Measurements from ENCODE around the gene GALNT17.
A peak's percentile ranks its signal among the peaks of the same experiment; 100 is the strongest.
"Not testable (repeated sequence)": the region's sequence is repeated elsewhere in the genome, so short reads cannot be mapped to it uniquely, and the experiment has no call there.

GALNT17 gene

GRCh38 chr7:71707041-71707440, 575.1 kb downstream of the GALNT17 start:
- DNase-seq = no peak

- no peak for DNase-seq
These were observed 576.8 kb downstream of the GALNT17 start for GRCh38 chr7:71708710-71709109.

- no peak for DNase-seq
These were observed 578.5 kb downstream of the GALNT17 start for GRCh38 chr7:71710442-71710841.

- no peak for DNase-seq
These were observed 580.8 kb downstream of the GALNT17 start for GRCh38 chr7:71712653-71713180.

GRCh38 chr7:71716690-71717089, 584.7 kb downstream of the GALNT17 start:
- no peak for DNase-seq

- no peak for DNase-seq
These were observed 586.6 kb downstream of the GALNT17 start for GRCh38 chr7:71718563-71718962.

GRCh38 chr7:71721742-71722141, 589.8 kb downstream of the GALNT17 start:
- DNase-seq = no peak

GRCh38 chr7:71723859-71724258, 591.9 kb downstream of the GALNT17 start:
- no peak for DNase-seq

- DNase-seq = no peak
These were observed 595.4 kb downstream of the GALNT17 start for GRCh38 chr7:71727347-71727746.

GRCh38 chr7:71731740-71732139, 599.8 kb downstream of the GALNT17 start:
- no peak for DNase-seq

GRCh38 chr7:71733107-71733870, 601.3 kb downstream of the GALNT17 start:
- DNase-seq = peak; percentile 92

GRCh38 chr7:71735961-71736556, 604.1 kb downstream of the GALNT17 start:
- DNase-seq = peak; percentile 73

- not testable (repeated sequence) for DNase-seq
These were observed 606.1 kb downstream of the GALNT17 start for GRCh38 chr7:71737931-71738540.

GRCh38 chr7:71739520-71740173, 607.7 kb downstream of the GALNT17 start:
- no peak for DNase-seq

- no peak for DNase-seq
These were observed 608.2 kb downstream of the GALNT17 start for GRCh38 chr7:71740174-71740560.

GRCh38 chr7:71746006-71746405, 614.1 kb downstream of the GALNT17 start:
- no peak for DNase-seq

GRCh38 chr7:71750290-71750689, 618.3 kb downstream of the GALNT17 start:
- no peak for DNase-seq

GRCh38 chr7:71752171-71752935, 620.4 kb downstream of the GALNT17 start:
- DNase-seq = peak; percentile 68

- no peak for DNase-seq
These were observed 621.3 kb downstream of the GALNT17 start for GRCh38 chr7:71753236-71753635.

- no peak for DNase-seq
These were observed 622.2 kb downstream of the GALNT17 start for GRCh38 chr7:71753956-71754664.

- DNase-seq = no peak
These were observed 622.9 kb downstream of the GALNT17 start for GRCh38 chr7:71754828-71755227.

- no peak for DNase-seq
These were observed 629.4 kb downstream of the GALNT17 start for GRCh38 chr7:71761336-71761735.
